Peyer's patch (tissue), 4 donors: ENCODE results near the gene TBL1XR1.

Experiments
- POLR2A ChIP-seq, 2 donors: fragments of 450-650 bp; IDR thresholded peaks; one replicate each; pipeline ENCODE4 v1.5.1; 2017; ENCODE audit warnings: antibody characterized with exemption in 2 of 2, mild to moderate bottlenecking in 2 of 2, moderate library complexity in 2 of 2
- TF ChIP-seq, protein P1 (sequence below), 6 experiments: fragments of 450-650 bp in 4 of 6; fragments of 200-600 bp in 2 of 6; sonication (generic) in 1 of 6; IDR thresholded peaks; one replicate each; pipeline ENCODE4 v1.5.1; 2017 to 2019; ENCODE audit warnings: antibody characterized with exemption in 6 of 6, mild to moderate bottlenecking in 3 of 6, moderate library complexity in 1 of 6

GRCh38 chr3:177141471-177141870 is 55.8 kb downstream of the TBL1XR1 start:
- TF ChIP-seq, protein P1, sequence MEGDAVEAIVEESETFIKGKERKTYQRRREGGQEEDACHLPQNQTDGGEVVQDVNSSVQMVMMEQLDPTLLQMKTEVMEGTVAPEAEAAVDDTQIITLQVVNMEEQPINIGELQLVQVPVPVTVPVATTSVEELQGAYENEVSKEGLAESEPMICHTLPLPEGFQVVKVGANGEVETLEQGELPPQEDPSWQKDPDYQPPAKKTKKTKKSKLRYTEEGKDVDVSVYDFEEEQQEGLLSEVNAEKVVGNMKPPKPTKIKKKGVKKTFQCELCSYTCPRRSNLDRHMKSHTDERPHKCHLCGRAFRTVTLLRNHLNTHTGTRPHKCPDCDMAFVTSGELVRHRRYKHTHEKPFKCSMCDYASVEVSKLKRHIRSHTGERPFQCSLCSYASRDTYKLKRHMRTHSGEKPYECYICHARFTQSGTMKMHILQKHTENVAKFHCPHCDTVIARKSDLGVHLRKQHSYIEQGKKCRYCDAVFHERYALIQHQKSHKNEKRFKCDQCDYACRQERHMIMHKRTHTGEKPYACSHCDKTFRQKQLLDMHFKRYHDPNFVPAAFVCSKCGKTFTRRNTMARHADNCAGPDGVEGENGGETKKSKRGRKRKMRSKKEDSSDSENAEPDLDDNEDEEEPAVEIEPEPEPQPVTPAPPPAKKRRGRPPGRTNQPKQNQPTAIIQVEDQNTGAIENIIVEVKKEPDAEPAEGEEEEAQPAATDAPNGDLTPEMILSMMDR (IDR thresholded peaks at IDR 0.05), result no peak
- TF ChIP-seq POLR2A (IDR thresholded peaks at IDR 0.05), result no peak
